ENCODE results near the gene SCAPER.
"Not testable (repeated sequence)": the region's sequence is repeated elsewhere in the genome, so short reads cannot be mapped to it uniquely, and the experiment has no call there.

The SCAPER gene

DNA sequence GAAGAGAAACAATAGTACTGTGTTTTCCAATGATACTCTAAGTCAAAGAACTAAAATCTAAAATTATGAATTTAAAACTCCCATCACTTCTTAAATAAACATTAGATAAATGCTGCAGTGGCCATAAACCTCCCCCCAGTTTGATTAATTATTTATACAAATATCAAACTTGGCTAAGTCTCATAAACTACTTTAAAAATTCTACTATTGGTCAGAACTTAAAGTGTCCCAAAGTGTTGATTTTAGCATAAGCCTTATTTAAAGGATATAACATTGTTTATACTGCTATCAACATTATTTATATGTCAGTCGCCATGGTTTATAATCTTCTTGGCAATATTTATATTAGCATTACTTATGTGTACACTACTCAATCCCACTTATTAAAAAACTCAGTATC is 132.4 kb downstream of the SCAPER start:
- DNase-seq (ENCODE audit: low read depth), result no peak

- DNase-seq (ENCODE audit: low read depth), result no peak
Measured at GRCh38 chr15:76764004-76764403, 141.1 kb downstream of the SCAPER start.

- DNase-seq (ENCODE audit: low read depth), result no peak
Measured at GRCh38 chr15:76763554-76763953, 141.6 kb downstream of the SCAPER start.

- peak; percentile 11 for DNase-seq (ENCODE audit: low read depth)
Measured at GRCh38 chr15:76756381-76756780, 148.8 kb downstream of the SCAPER start.

DNA sequence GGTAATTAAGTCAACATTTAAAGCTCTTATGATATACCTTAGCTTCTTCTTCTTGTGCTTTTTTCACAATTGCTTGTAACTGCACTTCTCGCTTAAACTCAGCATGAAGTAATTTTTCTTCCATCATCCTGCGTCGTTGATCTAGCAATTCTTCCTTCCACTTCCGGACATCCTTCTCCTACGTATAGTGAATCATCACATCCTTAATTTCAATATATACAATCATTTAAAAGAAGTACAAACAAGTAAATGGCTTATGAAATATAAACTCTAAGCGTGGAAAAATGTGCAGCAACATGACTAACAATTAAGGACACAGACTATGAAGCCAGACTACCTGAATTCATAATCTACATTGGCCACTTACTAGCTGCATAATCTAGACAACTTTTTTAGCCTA is 151.4 kb downstream of the SCAPER start:
- DNase-seq (ENCODE audit: low read depth), result no peak

GRCh38 chr15:76753131-76753530 is 152.0 kb downstream of the SCAPER start:
- no peak for DNase-seq (ENCODE audit: low read depth)

GRCh38 chr15:76752549-76752948 is 152.6 kb downstream of the SCAPER start:
- DNase-seq (ENCODE audit: low read depth), result no peak

- no peak for DNase-seq (ENCODE audit: low read depth)
Measured at GRCh38 chr15:76737573-76737972, 167.6 kb downstream of the SCAPER start.

- DNase-seq (ENCODE audit: low read depth), result not testable (repeated sequence)
Measured at GRCh38 chr15:76732321-76732720, 172.8 kb downstream of the SCAPER start.

DNA sequence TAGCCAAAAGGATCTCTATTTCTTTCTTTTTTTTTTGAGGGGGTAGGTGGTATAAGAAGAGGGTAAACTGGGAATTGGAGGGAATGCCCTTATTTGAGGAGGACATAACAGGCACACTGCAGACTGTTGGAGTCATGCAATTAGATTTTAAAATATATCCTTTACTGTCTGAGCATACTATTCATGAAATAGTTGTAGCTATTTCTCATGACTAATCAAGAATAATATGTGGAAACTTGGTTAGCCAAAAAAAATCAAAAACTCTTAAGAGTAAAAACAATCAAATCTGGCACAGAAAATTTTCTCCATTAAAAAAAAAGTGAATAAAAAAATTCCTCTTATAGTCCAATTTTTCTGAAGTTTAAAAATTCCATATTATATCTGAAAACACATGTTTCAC is 174.9 kb downstream of the SCAPER start:
- peak; percentile 14 for DNase-seq (ENCODE audit: low read depth)

DNA sequence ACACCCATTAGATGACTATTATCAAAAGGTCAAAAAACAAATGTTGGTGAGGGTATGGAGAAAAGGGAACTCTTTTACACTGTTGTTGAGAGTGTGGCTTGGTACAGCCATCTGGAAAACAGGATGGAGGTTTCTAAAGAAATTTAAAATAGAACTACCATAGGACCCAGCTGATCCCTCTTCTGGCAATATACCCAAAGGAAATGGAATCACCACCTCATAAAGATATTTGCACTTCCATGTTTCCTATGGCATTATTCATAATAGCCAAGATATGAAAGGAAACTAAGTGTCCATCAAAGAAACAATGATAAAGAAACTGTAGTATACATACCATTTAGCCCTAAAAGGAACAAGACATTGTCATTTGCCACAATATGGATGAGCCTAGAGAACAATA is 186.3 kb downstream of the SCAPER start:
- DNase-seq (ENCODE audit: low read depth), result no peak

DNA sequence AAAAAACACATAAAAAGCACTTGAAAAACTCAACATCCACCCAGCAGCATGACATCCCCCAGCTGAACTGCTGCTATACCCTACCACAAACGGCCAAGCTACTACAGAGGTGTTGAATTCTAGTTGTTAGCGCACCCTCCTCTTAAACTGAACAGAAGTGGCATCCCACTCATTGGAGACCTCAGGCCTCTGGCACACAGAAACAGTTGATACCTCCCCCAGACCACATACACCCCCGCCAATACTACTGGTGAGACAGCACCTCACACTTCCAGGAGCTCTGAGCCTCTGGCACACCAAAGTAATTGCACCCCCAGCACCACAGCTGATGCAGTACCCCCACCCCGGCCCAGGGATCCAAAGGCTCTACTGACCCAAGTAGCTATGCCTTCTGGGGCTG is 190.2 kb downstream of the SCAPER start:
- no peak for DNase-seq (ENCODE audit: low read depth)

DNA sequence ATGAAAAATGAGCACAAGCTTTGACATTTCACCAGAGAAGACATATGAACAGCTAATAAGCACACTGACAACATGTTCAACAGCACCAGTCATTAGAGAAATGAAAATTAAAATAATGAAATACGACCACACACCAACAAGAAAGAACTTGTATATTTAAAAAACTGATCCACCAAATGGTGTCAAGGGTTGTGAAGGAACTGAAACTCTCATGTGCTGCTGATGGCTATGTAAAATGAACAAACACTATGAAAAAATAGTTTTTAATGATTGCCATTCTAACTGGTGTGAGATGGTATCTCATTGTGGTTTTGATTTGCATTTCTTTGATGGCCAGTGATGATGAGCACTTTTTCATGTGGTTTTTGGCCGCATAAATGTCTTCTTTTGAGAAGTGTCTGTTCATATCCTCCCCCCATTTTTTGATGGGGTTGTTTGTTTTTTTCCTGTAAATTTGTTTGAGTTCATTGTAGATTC is 193.8 kb downstream of the SCAPER start:
- DNase-seq (ENCODE audit: low read depth), result no peak

DNA sequence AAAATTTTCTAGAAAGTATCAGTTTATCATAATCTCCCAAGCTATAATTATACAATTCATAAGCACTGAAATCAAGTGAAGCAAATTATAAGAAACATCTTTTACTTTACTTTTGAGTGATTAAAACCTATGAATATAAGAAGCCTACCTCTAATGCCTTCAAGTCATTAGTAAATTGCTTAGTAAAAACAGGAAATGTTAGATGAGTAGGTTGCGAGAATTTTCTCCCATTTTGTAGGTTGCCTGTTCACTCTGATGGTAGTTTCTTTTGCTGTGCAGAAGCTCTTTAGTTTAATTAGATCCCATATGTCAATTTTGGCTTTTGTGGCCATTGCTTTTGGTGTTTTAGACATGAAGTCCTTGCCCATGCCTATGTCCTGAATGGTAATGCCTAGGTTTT is 201.1 kb downstream of the SCAPER start:
- not testable (repeated sequence) for DNase-seq (ENCODE audit: low read depth)

DNA sequence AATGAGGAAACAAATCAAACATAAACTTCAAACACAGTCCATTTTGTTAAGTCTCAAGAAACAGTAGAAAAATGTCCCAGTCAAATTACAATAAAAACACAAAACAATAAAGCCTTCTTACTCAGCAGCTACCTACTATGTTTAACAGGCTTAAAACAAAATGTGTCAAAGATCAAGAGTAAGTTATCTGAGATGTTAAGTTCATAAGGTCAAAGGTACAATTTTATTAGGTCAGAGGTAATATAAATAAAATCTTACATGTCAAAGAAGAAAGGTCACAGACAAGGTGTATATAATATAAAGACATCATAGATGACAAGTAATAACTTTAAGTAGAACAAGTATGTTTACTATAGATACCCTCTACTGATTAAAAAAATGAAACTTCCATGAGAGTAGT is 208.3 kb downstream of the SCAPER start:
- no peak for DNase-seq (ENCODE audit: low read depth)

GRCh38 chr15:76692546-76692945 is 212.6 kb downstream of the SCAPER start:
- not testable (repeated sequence) for DNase-seq (ENCODE audit: low read depth)

DNA sequence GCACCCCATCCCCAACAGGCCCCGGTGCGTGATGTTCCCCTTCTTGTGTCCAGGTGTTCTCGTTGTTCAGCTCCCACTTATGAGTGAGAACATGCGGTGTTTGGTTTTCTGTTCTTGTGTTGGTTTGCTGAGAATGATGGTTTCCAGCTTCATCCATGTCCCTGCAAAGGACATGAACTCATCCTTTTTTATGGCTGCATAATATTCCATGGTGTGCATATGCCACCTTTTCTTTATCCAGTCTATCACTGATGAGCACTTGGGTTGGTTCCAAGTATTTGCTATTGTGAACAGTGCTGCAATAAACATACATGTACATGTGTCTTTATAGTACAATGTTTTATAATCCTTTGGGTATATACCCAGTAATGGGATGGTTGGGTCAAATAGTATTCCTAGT is 217.5 kb downstream of the SCAPER start:
- DNase-seq (ENCODE audit: low read depth), result not testable (repeated sequence)

DNA sequence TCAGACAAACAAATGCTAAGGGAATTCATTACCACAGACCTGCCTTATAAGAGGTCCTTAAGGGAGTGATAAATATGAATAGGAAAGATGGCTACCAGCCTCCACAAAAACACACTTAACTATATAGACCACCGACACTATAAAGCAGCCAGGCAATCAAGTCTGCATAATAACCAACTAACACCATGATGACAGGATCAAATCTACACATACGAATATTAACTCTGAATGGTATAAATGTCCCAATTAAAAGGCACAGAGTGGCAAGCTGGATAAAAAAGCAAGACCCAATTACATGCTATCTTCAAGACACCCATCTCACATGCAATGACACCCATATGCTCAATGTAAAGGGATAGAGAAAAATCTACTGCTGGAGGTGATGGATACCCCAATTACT is 221.1 kb downstream of the SCAPER start:
- DNase-seq (ENCODE audit: low read depth), result no peak

DNA sequence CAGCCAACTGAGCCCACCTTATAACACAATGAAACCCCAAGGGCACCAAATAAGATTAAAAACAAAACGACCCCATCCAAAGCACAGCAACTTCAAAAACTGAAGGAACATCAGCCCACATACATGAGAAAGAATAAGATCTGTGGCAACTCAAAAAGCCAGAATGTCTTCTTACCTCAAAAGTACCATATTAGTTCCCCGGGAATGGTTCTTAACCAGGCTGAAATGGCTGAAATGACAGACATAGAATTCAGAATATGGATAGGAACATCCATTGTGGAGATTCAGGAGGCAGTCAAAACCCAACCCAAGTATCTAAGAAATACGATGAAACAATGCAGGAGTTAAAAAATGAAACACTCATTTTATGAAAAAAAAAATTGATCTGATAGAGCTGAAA is 222.3 kb downstream of the SCAPER start:
- DNase-seq (ENCODE audit: low read depth), result no peak

DNA sequence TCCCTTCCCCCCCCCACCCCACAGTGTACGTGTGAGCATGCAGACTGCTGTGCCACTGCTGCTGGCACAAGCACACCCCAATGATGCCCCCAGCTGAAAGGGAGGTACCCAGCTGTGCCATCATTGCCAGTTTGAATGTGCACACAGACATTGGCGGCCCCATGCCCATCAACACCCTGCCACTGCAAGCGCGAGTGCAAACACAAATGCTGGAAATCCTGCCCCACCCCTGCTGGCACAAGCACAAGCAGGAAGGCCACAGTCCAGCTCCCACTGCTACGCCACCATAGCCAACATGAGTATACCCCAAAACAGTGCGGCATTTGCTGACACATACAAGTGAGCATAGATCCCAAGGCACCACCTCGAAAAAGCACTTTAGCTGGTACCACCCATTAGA is 222.9 kb downstream of the SCAPER start:
- DNase-seq (ENCODE audit: low read depth), result no peak

DNA sequence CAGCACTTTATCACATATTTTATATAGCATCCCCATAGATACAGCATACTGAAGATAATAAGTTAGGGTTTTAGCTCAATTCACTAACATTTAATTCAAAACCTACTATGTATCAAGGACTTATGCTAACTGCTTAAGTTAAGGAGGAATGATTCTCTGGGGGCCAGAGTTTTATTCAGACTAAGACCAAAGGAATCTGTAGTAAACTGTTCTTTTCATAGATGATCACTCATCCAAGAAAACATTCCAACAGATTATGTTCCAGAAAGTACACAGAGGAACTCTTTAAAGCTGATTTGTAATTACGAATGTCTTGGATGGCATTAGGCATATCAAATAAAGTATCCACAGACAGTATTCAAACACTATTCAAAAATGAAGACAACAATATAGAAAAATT is 226.4 kb downstream of the SCAPER start:
- DNase-seq (ENCODE audit: low read depth), result peak; percentile 14

DNA sequence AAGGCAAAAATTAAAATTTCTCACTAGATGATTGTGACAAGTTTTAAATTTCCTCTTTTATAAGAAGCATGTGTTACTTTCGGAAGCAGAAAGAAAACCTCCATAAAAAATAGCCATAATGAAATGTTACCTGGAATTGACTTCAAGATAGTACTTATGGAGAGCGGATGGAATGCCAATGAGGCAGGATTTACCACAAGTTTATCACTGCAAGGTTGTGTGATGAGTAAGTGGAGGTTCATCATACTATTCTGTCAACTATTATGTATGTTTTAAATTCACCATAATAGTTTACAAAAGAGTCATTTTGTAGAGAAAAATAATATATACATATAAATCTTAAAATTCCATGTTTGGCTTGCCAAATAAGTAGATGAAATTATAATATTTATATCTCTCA is 230.3 kb downstream of the SCAPER start:
- no peak for DNase-seq (ENCODE audit: low read depth)

DNA sequence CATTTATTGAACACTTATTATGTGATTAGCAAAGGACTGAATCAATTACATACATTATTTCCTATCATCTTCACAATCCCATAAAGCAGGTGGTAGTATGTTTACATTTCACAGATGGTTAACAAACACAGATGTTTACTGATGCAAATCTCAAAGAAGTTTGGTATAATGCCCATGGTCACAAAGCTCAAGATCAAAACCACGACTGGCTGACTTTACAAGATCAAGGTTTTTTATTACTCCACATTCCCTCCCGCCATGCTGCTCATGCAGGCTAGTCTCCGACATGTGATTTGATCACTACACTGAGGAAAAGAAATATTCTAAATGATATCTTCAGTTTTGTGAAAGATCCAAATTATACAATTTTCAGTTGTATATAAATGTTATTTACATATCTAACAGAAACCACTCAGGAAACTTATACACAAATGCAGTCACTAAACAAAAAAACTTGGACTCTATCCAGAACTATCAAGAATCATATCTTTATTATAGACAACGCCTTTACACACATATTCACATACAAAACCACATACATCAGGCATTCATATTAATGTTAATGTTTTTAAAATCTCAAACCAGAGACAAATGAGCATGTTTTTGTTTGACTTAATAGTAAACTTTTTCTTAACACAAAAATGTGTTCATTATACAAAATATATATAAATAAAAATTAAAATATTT is 235.5 kb downstream of the SCAPER start:
- no peak for DNase-seq (ENCODE audit: low read depth)

DNA sequence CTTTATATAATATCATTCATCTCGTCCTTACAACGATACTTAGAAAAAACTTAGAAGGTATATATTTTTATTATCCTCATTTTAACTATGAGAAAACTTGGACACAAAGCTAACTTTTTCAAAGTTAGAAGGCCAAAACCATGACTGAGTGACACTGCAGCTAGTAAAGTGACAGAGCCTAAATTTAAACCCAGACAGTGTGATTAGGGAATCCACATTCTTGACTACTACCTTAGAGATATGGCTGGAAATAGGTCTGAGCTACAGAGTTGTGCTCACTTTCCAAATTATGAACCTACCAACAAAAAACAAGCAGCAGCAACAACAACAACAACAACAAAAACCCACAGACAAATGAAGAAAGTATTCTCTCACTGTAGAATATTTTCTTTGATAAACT is 236.2 kb downstream of the SCAPER start:
- no peak for DNase-seq (ENCODE audit: low read depth)
